DMS153 treated with DMSO at 0.1 percent for 48 hours (cell line): Measurements from ENCODE around the gene TSC22D1.

Experiments used
- DNase-seq: peaks from one replicate; lab custom pipeline; 2025; ENCODE audit not compliant: unreplicated experiment; lab: John Stamatoyannopoulos, UW

TSC22D1 gene

GRCh38 chr13:44388427-44389059 is 187.6 kb downstream of the TSC22D1 start:
- DNase-seq = no peak

GRCh38 chr13:44386913-44387556 is 189.1 kb downstream of the TSC22D1 start:
- no peak for DNase-seq

GRCh38 chr13:44385847-44386246 is 190.3 kb downstream of the TSC22D1 start:
- no peak for DNase-seq

- DNase-seq = no peak
Measured at GRCh38 chr13:44385401-44385800, 190.7 kb downstream of the TSC22D1 start.

- no peak for DNase-seq
Measured at GRCh38 chr13:44384778-44385177, 191.4 kb downstream of the TSC22D1 start.

GRCh38 chr13:44383945-44384344 is 192.2 kb downstream of the TSC22D1 start:
- DNase-seq = no peak

- DNase-seq = no peak
Measured at GRCh38 chr13:44382635-44383145, 193.4 kb downstream of the TSC22D1 start.
